ENCODE measurements around the gene PREP.

PREP gene

GRCh38 chr6:105388392-105388791 is 14.5 kb downstream of the PREP start:
- Mint-ChIP-seq H3K4me1 (no peaks in the 10 kb centered on the region), H3K9me3 (no peaks in the 10 kb centered on the region), H3K36me3 (ENCODE audit: low read depth) (peaks cover 47% of the 10 kb centered on the region), H3K4me3 (no peak overlapping the region), H3K27ac (no peak overlapping the region), H3K27me3 (ENCODE audit: low read depth) (no peaks in the 10 kb centered on the region)
- no peak for TF ChIP-seq CTCF (IDR thresholded peaks at IDR 0.05; ENCODE audit: unreplicated experiment in 3 of 3)

GRCh38 chr6:105384004-105384403 is 18.9 kb downstream of the PREP start:
- H3K36me3 Mint-ChIP-seq (ENCODE audit: low read depth), result peaks cover 32% of the 10 kb centered on the region
- TF ChIP-seq CTCF (IDR thresholded peaks at IDR 0.05; ENCODE audit: unreplicated experiment in 3 of 3), result no peak

DNA sequence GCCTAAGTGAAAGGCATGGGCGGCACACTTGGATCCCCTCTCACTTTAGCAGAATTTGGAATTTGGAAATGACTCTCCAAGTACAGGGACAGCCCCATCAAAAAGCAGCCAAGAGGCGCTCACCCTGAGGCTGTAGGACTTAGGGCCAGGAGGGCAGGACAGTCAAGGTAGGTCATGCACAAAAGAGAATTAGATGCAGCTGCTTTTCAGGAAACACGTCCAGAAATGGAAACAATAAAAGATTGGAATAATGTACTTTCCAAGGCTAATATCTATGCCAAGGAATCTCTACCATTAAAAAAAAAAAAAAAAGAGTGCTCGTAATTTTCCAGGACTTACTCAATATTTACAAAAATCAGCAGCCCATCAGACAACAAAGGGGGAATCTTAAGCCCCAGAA is 19.9 kb downstream of the PREP start:
- H3K27me3 Mint-ChIP-seq (ENCODE audit: low read depth), result no peaks in the 10 kb centered on the region
- H3K27ac Mint-ChIP-seq, result no peak overlapping the region
- H3K4me1 Mint-ChIP-seq, result no peaks in the 10 kb centered on the region
- H3K9me3 Mint-ChIP-seq, result no peaks in the 10 kb centered on the region
- TF ChIP-seq CTCF (IDR thresholded peaks at IDR 0.05; ENCODE audit: unreplicated experiment in 3 of 3), result no peak
- no peak overlapping the region for H3K4me3 Mint-ChIP-seq
- H3K36me3 Mint-ChIP-seq (ENCODE audit: low read depth), result peaks cover 30% of the 10 kb centered on the region

More at GRCh38 chr6:105384004-105384403, 18.9 kb downstream of the PREP start:
- Mint-ChIP-seq H3K27ac (no peak overlapping the region), H3K4me1 (no peaks in the 10 kb centered on the region), H3K27me3 (ENCODE audit: low read depth) (no peaks in the 10 kb centered on the region), H3K4me3 (no peak overlapping the region), H3K9me3 (no peaks in the 10 kb centered on the region)

DNA sequence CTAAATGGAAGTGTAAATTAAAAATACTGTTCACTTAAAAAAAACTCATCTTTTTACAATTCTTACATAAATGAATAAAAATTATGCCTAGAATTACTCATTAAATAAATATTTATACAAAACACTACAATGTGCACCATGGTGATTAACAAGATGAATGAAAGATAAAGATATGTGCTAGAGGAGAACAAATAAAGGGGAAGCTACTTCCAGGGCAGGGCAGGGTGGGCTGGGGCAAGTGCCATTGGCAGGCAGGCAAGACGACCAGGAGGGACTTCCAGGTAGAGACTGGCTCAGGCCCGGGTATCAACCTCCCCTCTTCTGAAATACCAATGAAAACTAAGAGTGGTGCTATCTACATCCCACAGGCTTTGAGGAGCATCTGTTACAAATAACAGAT is 20.4 kb downstream of the PREP start:
- no peak for TF ChIP-seq CTCF (IDR thresholded peaks at IDR 0.05; ENCODE audit: unreplicated experiment in 3 of 3)
- Mint-ChIP-seq H3K9me3 (no peaks in the 10 kb centered on the region), H3K4me3 (no peak overlapping the region), H3K27me3 (ENCODE audit: low read depth) (no peaks in the 10 kb centered on the region), H3K36me3 (ENCODE audit: low read depth) (peaks cover 29% of the 10 kb centered on the region), H3K27ac (no peak overlapping the region), H3K4me1 (no peaks in the 10 kb centered on the region)

DNA sequence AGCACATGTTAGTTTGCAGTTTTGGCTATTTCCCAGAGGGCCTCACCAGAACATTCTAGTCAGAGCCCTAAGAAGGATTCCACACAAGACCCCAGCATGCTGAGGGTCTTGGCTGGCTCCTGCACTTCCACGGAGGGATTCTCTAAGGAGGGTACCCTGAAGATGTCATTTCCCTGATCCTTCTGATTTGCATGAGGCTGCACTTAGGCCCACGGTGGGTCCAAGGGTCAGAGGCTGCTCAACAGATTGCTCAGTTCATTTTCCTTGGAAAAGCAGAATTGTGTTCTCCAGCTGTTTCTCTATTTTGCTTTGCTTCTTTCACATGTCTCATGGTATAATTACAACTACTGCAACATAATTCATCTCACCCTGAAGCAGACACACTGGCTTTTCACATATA is 22.2 kb downstream of the PREP start:
- TF ChIP-seq CTCF (IDR thresholded peaks at IDR 0.05; ENCODE audit: unreplicated experiment in 3 of 3), result no peak

DNA sequence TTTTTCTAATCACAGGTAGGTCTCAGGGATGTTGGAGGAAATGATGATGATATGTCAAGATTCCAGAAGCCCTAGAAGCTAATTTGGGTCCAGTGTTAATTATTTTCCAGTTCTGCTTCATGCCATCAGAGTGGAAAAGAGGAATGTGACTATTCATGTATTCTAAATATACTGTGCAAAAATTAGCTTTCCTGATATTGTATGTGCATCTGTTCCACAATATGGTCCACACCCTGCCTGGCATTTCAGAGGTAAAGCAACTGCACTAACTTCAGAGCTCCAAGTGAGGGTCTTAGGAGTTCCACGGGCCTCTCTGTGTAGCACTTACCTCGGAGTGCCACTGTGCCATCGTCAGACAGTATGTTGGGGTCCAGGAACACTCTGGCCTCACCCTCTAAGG is 27.1 kb downstream of the PREP start:
- TF ChIP-seq CTCF (IDR thresholded peaks at IDR 0.05; ENCODE audit: unreplicated experiment in 3 of 3), result no peak
- H3K4me1 Mint-ChIP-seq, result no peaks in the 10 kb centered on the region
- H3K9me3 Mint-ChIP-seq, result no peaks in the 10 kb centered on the region
- H3K4me3 Mint-ChIP-seq, result no peak overlapping the region
- no peak overlapping the region for H3K27ac Mint-ChIP-seq
- peaks cover 42% of the 10 kb centered on the region for H3K36me3 Mint-ChIP-seq (ENCODE audit: low read depth)
- no peaks in the 10 kb centered on the region for H3K27me3 Mint-ChIP-seq (ENCODE audit: low read depth)

More for the DNA sequence above, 22.2 kb downstream of the PREP start:
- Mint-ChIP-seq H3K27me3 (ENCODE audit: low read depth) (no peaks in the 10 kb centered on the region), H3K36me3 (ENCODE audit: low read depth) (peaks cover 20% of the 10 kb centered on the region), H3K9me3 (no peaks in the 10 kb centered on the region), H3K4me1 (no peaks in the 10 kb centered on the region), H3K27ac (no peak overlapping the region), H3K4me3 (no peak overlapping the region)
